Stomach (tissue), 4 donors: ENCODE measurements around the gene SPATA21.

Experiments
- POLR2A ChIP-seq, 4 donors: fragments of 450-650 bp; IDR thresholded peaks; one replicate each; pipeline ENCODE4 v1.6.1; 2016; ENCODE audit warnings: antibody characterized with exemption in 4 of 4, control low read depth in 2 of 4, mild to moderate bottlenecking in 1 of 4, moderate library complexity in 1 of 4
- TF ChIP-seq, protein P1 (sequence below), 7 experiments: fragments of 450-650 bp in 4 of 7; fragments of 200-600 bp in 3 of 7; sonication (generic) in 3 of 7; IDR thresholded peaks; one replicate each; pipeline ENCODE4 v1.5.1; 2016 to 2019; ENCODE audit warnings: antibody characterized with exemption in 7 of 7, control low read depth in 2 of 7, mild to moderate bottlenecking in 1 of 7

- TF ChIP-seq, protein P1, sequence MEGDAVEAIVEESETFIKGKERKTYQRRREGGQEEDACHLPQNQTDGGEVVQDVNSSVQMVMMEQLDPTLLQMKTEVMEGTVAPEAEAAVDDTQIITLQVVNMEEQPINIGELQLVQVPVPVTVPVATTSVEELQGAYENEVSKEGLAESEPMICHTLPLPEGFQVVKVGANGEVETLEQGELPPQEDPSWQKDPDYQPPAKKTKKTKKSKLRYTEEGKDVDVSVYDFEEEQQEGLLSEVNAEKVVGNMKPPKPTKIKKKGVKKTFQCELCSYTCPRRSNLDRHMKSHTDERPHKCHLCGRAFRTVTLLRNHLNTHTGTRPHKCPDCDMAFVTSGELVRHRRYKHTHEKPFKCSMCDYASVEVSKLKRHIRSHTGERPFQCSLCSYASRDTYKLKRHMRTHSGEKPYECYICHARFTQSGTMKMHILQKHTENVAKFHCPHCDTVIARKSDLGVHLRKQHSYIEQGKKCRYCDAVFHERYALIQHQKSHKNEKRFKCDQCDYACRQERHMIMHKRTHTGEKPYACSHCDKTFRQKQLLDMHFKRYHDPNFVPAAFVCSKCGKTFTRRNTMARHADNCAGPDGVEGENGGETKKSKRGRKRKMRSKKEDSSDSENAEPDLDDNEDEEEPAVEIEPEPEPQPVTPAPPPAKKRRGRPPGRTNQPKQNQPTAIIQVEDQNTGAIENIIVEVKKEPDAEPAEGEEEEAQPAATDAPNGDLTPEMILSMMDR (IDR thresholded peaks at IDR 0.05): no peak
- TF ChIP-seq POLR2A (IDR thresholded peaks at IDR 0.05): no peak
Observed at GRCh38 chr1:16451841-16452528, 14.8 kb upstream of the SPATA21 start.
